GM21360 (cell line): Measurements from ENCODE around the gene UCN3.

Source experiments
- ATAC-seq: cut with Tn5 transposase; IDR thresholded peaks from one replicate; pipeline ENCODE4 v1.9.1; 2021; ENCODE audit warnings: mild to moderate bottlenecking, moderate library complexity; ENCODE audit not compliant: unreplicated experiment

The UCN3 gene

GRCh38 chr10:5364890-5365338 lies at the start of gene UCN3:
UCN3 (plus strand) TSS chr10:5364966; CDS start chr10:5373721, 8,755 bp downstream.
- ATAC-seq, result no peak

GRCh38 chr10:5317547-5318107 lies 47.1 kb upstream of the UCN3 start:
- peak; percentile 48 for ATAC-seq

- ATAC-seq, result no peak
Observed at GRCh38 chr10:5318148-5318547, 46.6 kb upstream of the UCN3 start.

GRCh38 chr10:5319863-5320262 lies 44.9 kb upstream of the UCN3 start:
- ATAC-seq, result no peak

GRCh38 chr10:5321273-5321672 lies 43.5 kb upstream of the UCN3 start:
- ATAC-seq, result no peak

GRCh38 chr10:5323446-5323845 lies 41.3 kb upstream of the UCN3 start:
- ATAC-seq, result no peak

GRCh38 chr10:5325076-5325475 lies 39.7 kb upstream of the UCN3 start:
- no peak for ATAC-seq

GRCh38 chr10:5334196-5334880 lies 30.4 kb upstream of the UCN3 start:
- no peak for ATAC-seq

- ATAC-seq, result no peak
Observed at GRCh38 chr10:5338010-5338409, 26.8 kb upstream of the UCN3 start.

GRCh38 chr10:5343092-5343491 lies 21.7 kb upstream of the UCN3 start:
- no peak for ATAC-seq

- ATAC-seq, result no peak
Observed at GRCh38 chr10:5343561-5343960, 21.2 kb upstream of the UCN3 start.

GRCh38 chr10:5343979-5344378 lies 20.8 kb upstream of the UCN3 start:
- no peak for ATAC-seq

- ATAC-seq, result no peak
Observed at GRCh38 chr10:5344746-5345145, 20.0 kb upstream of the UCN3 start.

GRCh38 chr10:5346881-5347280 lies 17.9 kb upstream of the UCN3 start:
- ATAC-seq, result no peak

- ATAC-seq, result no peak
Observed at GRCh38 chr10:5349362-5349761, 15.4 kb upstream of the UCN3 start.

GRCh38 chr10:5354068-5354467 lies 10.7 kb upstream of the UCN3 start:
- peak; percentile 54 for ATAC-seq

GRCh38 chr10:5355594-5356301 lies 9.0 kb upstream of the UCN3 start:
- ATAC-seq, result no peak

GRCh38 chr10:5356302-5356763 lies 8.4 kb upstream of the UCN3 start:
- no peak for ATAC-seq

GRCh38 chr10:5360318-5360915 lies 4.3 kb upstream of the UCN3 start:
- no peak for ATAC-seq

GRCh38 chr10:5361966-5362365 lies 2.8 kb upstream of the UCN3 start:
- no peak for ATAC-seq

- ATAC-seq, result no peak
Observed at GRCh38 chr10:5362873-5363272, 1.9 kb upstream of the UCN3 start.

GRCh38 chr10:5364374-5364773 lies 392 bp upstream of the UCN3 start:
- no peak for ATAC-seq
